Endothelial cell (in vitro differentiated cells): ENCODE results near the gene STAT5A. TPM values are rescaled to one million over a fixed set of nuclear protein-coding genes. Genes with fewer than 3 reads are reported as not detected.

Source experiments
- DNase-seq: peaks from one replicate; pipeline ENCODE4 v3.0.0; 2021; ENCODE audit warnings: low spot score
- H3K27ac Mint-ChIP-seq: one replicate; pipeline ENCODE4 v1.8.0; 2021; ENCODE audit warnings: mixed read lengths, inconsistent platforms; ENCODE audit not compliant: unreplicated experiment
- H3K27me3 Mint-ChIP-seq: one replicate; pipeline ENCODE4 v1.8.0; 2021; ENCODE audit warnings: mild to moderate bottlenecking, moderate library complexity, mixed read lengths, inconsistent platforms; ENCODE audit not compliant: unreplicated experiment
- H3K36me3 Mint-ChIP-seq: one replicate; pipeline ENCODE4 v1.8.0; 2021; ENCODE audit warnings: mild to moderate bottlenecking, low read depth, mixed read lengths, inconsistent platforms; ENCODE audit not compliant: unreplicated experiment
- H3K4me1 Mint-ChIP-seq: one replicate; pipeline ENCODE4 v1.8.0; 2021; ENCODE audit warnings: mild to moderate bottlenecking, mixed read lengths, inconsistent platforms; ENCODE audit not compliant: unreplicated experiment
- H3K4me3 Mint-ChIP-seq: one replicate; pipeline ENCODE4 v1.8.0; 2021; ENCODE audit warnings: mild to moderate bottlenecking, mixed read lengths, inconsistent platforms; ENCODE audit not compliant: unreplicated experiment
- H3K9me3 Mint-ChIP-seq: one replicate; pipeline ENCODE4 v1.8.0; 2021; ENCODE audit warnings: mixed read lengths, inconsistent platforms; ENCODE audit not compliant: unreplicated experiment
- CTCF ChIP-seq: fragments of 200-600 bp; sonication (generic); IDR thresholded peaks from one replicate; pipeline ENCODE4 v1.5.0; 2021; ENCODE audit warnings: antibody characterized with exemption; ENCODE audit not compliant: unreplicated experiment
- total RNA-seq: library from RNA; stranded (reverse); fragmentation: NEBNext Ultra II Directional; extraction: Animal tissue kit (Norgen Biotek cat#: 25700); gene quantifications from one replicate; pipeline ENCODE4 v1.2.1, GENCODE V29; 2021; ENCODE audit not compliant: unreplicated experiment

STAT5A gene
- total RNA-seq, 1 donor from 2014 or later = 67.2 TPM

- TF ChIP-seq CTCF = no peak
- Mint-ChIP-seq H3K4me3 (peak overlapping the region; percentile 73), H3K4me1 (peaks cover 39% of the 10 kb centered on the region), H3K27ac (peak overlapping the region; percentile 89), H3K9me3 (no peaks in the 10 kb centered on the region), H3K36me3 (no peaks in the 10 kb centered on the region), H3K27me3 (peaks cover 7% of the 10 kb centered on the region)
- no peak for DNase-seq
Observed at GRCh38 chr17:42277342-42277712, 11.0 kb upstream of the STAT5A start.

GRCh38 chr17:42279776-42280630 lies 8.3 kb upstream of the STAT5A start:
- Mint-ChIP-seq H3K36me3 (no peaks in the 10 kb centered on the region), H3K27me3 (peaks cover 7% of the 10 kb centered on the region), H3K4me1 (peaks cover 29% of the 10 kb centered on the region), H3K27ac (no peak overlapping the region), H3K9me3 (no peaks in the 10 kb centered on the region), H3K4me3 (no peak overlapping the region)
- no peak for DNase-seq
- TF ChIP-seq CTCF = no peak

GRCh38 chr17:42281571-42282096 lies 6.7 kb upstream of the STAT5A start:
- H3K4me1 Mint-ChIP-seq = peaks cover 29% of the 10 kb centered on the region
- no peak for TF ChIP-seq CTCF
- H3K4me3 Mint-ChIP-seq = no peak overlapping the region
- H3K9me3 Mint-ChIP-seq = no peaks in the 10 kb centered on the region
- H3K36me3 Mint-ChIP-seq = no peaks in the 10 kb centered on the region
- H3K27me3 Mint-ChIP-seq = peaks cover 3% of the 10 kb centered on the region
- H3K27ac Mint-ChIP-seq = no peak overlapping the region
- no peak for DNase-seq

- H3K27me3 Mint-ChIP-seq = peaks cover 6% of the 10 kb centered on the region
- no peak overlapping the region for H3K4me3 Mint-ChIP-seq
- H3K36me3 Mint-ChIP-seq = peaks cover 2% of the 10 kb centered on the region
- no peak overlapping the region for H3K27ac Mint-ChIP-seq
- peaks cover 30% of the 10 kb centered on the region for H3K4me1 Mint-ChIP-seq
- H3K9me3 Mint-ChIP-seq = no peaks in the 10 kb centered on the region
- TF ChIP-seq CTCF = peak; percentile 32
- DNase-seq = no peak
Observed at GRCh38 chr17:42282478-42283080, 5.7 kb upstream of the STAT5A start.
